GM23248 (cell line): ENCODE results near the gene COA8. TPM values are rescaled to one million over a fixed set of nuclear protein-coding genes. Genes with fewer than 3 reads are reported as not detected.
A peak's percentile ranks its signal among the peaks of the same experiment; 100 is the strongest.

Experiments used
- DNase-seq: peaks from one replicate; pipeline ENCODE4 v3.0.0-alpha.2; 2015
- H2AFZ ChIP-seq: fragments of 200-600 bp; sonication (generic); 2 replicates; pipeline ENCODE4 v1.6.1; 2016; ENCODE audit warnings: antibody characterized with exemption
- H3F3A ChIP-seq: fragments of 200-600 bp; sonication (generic); 2 replicates; pipeline ENCODE4 v1.6.1; 2016; ENCODE audit warnings: mild to moderate bottlenecking, antibody characterized with exemption, mixed run types; ENCODE audit not compliant: insufficient read depth
- H3K27ac ChIP-seq: fragments of 200-600 bp; sonication (generic); 2 replicates; pipeline ENCODE4 v1.5.1; 2016; ENCODE audit warnings: mild to moderate bottlenecking
- H3K27me3 ChIP-seq: fragments of 200-600 bp; sonication (generic); replicated peaks from 2 replicates; pipeline ENCODE4 v1.6.1; 2016; ENCODE audit warnings: mild to moderate bottlenecking; ENCODE audit not compliant: insufficient read depth
- H3K36me3 ChIP-seq: fragments of 200-600 bp; sonication (generic); 2 replicates; pipeline ENCODE4 v1.6.1; 2016; ENCODE audit warnings: low read depth, mild to moderate bottlenecking
- H3K4me1 ChIP-seq: fragments of 200-600 bp; sonication (generic); 2 replicates; pipeline ENCODE4 v1.6.1; 2016; ENCODE audit warnings: mild to moderate bottlenecking; ENCODE audit not compliant: insufficient read depth
- H3K4me2 ChIP-seq: fragments of 200-600 bp; sonication (generic); one replicate; pipeline ENCODE4 v1.6.1; 2016; ENCODE audit warnings: mild to moderate bottlenecking; ENCODE audit not compliant: unreplicated experiment
- H3K4me3 ChIP-seq: fragments of 200-600 bp; sonication (generic); 2 replicates; pipeline ENCODE4 v1.5.1; 2016; ENCODE audit warnings: mild to moderate bottlenecking
- H3K79me2 ChIP-seq: fragments of 200-600 bp; sonication (generic); 2 replicates; pipeline ENCODE4 v1.6.1; 2016; ENCODE audit warnings: mild to moderate bottlenecking; ENCODE audit not compliant: insufficient read depth
- H3K9ac ChIP-seq: fragments of 200-600 bp; sonication (generic); 2 replicates; pipeline ENCODE4 v1.6.1; 2016; ENCODE audit warnings: mild to moderate bottlenecking
- H3K9me2 ChIP-seq: fragments of 200-600 bp; sonication (generic); 2 replicates; pipeline ENCODE4 v1.6.1; 2016; ENCODE audit warnings: mixed run types, mild to moderate bottlenecking, moderate library complexity; ENCODE audit not compliant: insufficient read depth
- H3K9me3 ChIP-seq: fragments of 200-600 bp; sonication (generic); one replicate; pipeline ENCODE4 v1.6.1; 2017; ENCODE audit warnings: low read depth
- H4K20me1 ChIP-seq: fragments of 200-600 bp; sonication (generic); 2 replicates; pipeline ENCODE4 v1.6.0; 2016; ENCODE audit not compliant: insufficient read depth
- EZH2 ChIP-seq: fragments of 200-600 bp; sonication (generic); IDR thresholded peaks from 2 replicates; pipeline ENCODE4 v1.6.1; 2018; ENCODE audit warnings: antibody characterized with exemption, mild to moderate bottlenecking; ENCODE audit not compliant: insufficient read depth, poor library complexity, severe bottlenecking
- EZH2phosphoT487 ChIP-seq: fragments of 200-600 bp; sonication (generic); IDR thresholded peaks from 2 replicates; pipeline ENCODE4 v1.6.1; 2018; ENCODE audit warnings: antibody characterized with exemption, moderate library complexity, mild to moderate bottlenecking, low read depth; ENCODE audit not compliant: insufficient read depth
- WGBS, 2 experiments: methylation state at CpG; one replicate each; pipeline ENCODE4 v1.1.6; 2015 to 2017; ENCODE audit warnings: low lambda C conversion rate in 2 of 2, low coverage in 1 of 2; ENCODE audit errors: missing lambda C conversion rate in 2 of 2; 5-methylcytosine and 5-hydroxymethylcytosine counted together
- in situ Hi-C: fragments of 300-500 bp; cut with MboI; formaldehyde crosslinking; loops from 2 replicates; pipeline ENCODE4 v1.15.0; 2020
- polyA plus RNA-seq: library from polyadenylated mRNA; unstranded; fragments of >200 nt; fragmentation: Nextera tagmentation; extraction: Ambion mirVana; gene quantifications from 2 replicates; pipeline ENCODE4 v1.2.1, GENCODE V29; 2016
- total RNA-seq: library from RNA; depleted of rRNA; stranded (reverse); fragments of >200 nt; shearing (Covaris generic); gene quantifications from 2 replicates; pipeline ENCODE4 v1.2.3, GENCODE V29; 2014

Gene COA8
- total and polyA plus RNA-seq, 2 experiments from 2014 or later = 28.9 to 96.3 TPM

GRCh38 chr14:103536693-103537092 lies 26.1 kb upstream of the COA8 start:
- no peak for TF ChIP-seq EZH2
- TF ChIP-seq EZH2phosphoT487 = no peak
- H3K9ac ChIP-seq = no peak overlapping the region; the same call in 1 of the 2 replicates

DNA sequence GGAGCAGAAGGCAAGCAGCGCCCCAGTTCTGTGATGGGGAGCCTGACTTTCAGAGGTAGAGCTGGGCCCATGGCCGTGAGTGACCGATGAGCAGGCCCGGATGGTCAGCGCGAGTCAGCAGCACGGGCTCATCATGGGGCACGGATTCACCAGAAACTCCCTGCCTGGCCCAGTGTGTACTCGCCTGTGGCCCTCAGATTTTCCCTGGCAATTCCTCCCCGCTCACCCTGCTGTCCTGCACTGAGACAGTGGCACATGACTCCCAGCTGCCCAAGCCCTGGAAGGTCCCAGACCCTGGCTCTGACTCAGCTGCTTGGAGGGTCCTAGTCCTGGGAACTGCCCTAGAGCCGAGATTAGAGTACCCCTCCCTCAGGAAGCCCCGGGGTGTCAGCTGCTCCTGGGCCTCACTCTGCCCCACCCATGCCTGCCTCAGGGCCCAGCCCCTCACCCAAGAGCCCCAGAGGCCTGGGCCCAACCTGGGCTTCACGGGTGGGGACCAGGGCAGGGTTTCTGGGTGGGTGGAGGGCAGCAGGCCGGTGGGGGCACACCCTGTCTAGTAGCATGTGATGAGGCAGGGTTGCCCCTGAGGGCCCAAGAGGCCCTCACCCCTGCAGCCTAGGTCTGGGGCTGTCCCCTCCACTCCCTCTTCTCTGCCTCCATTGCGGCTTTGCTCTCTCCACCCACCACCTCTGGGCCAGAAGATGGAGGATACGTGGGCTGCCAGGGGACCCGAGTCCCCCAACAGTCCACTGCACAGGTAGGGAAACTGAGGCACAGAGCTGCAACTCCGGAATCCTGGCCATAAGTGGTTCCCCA lies 25.4 kb upstream of the COA8 start:
- no peak overlapping the region for H3K4me2 ChIP-seq
- peaks cover 23% of the 10 kb centered on the region for H3K4me1 ChIP-seq
- WGBS, 2 experiments = 56 to 59% methylated on average over 16 to 17 of the region's 18 CpGs
- TF ChIP-seq EZH2 = no peak
- TF ChIP-seq EZH2phosphoT487 = no peak
- no peaks in the 10 kb centered on the region for H3K9me3 ChIP-seq
- H4K20me1 ChIP-seq = no peaks in the 10 kb centered on the region
- H3K27me3 ChIP-seq = no peaks in the 10 kb centered on the region
- H2AFZ ChIP-seq = no peak overlapping the region
- no peaks in the 10 kb centered on the region for H3K79me2 ChIP-seq
- H3F3A ChIP-seq = peaks cover 6% of the 10 kb centered on the region
- peak; percentile 74 for DNase-seq
- H3K27ac ChIP-seq = peak overlapping the region; percentile 45
- H3K9me2 ChIP-seq = no peaks in the 10 kb centered on the region
- no peak overlapping the region for H3K4me3 ChIP-seq
- H3K36me3 ChIP-seq = no peaks in the 10 kb centered on the region
- in situ Hi-C loops = no loop called here
- H3K9ac ChIP-seq = no peak overlapping the region; the same call in 1 of the 2 replicates

More at GRCh38 chr14:103536693-103537092, 26.1 kb upstream of the COA8 start:
- peaks cover 4% of the 10 kb centered on the region; the same call in 1 of the 2 replicates for H3K79me2 ChIP-seq
- 59 to 63% methylated on average over 9 of the region's 9 CpGs for WGBS, 2 experiments
- no peak for DNase-seq
- H3K9me3 ChIP-seq = no peaks in the 10 kb centered on the region
- H3F3A ChIP-seq = peaks cover 6% of the 10 kb centered on the region
- no peaks in the 10 kb centered on the region for H3K9me2 ChIP-seq
- H3K27me3 ChIP-seq = no peaks in the 10 kb centered on the region
- H2AFZ ChIP-seq = no peak overlapping the region
- in situ Hi-C loops = no loop called here
- no peaks in the 10 kb centered on the region for H4K20me1 ChIP-seq
- H3K27ac ChIP-seq = peak overlapping the region; percentile 27
- no peaks in the 10 kb centered on the region for H3K36me3 ChIP-seq
- H3K4me1 ChIP-seq = peaks cover 17% of the 10 kb centered on the region
- H3K4me3 ChIP-seq = no peak overlapping the region
- no peak overlapping the region for H3K4me2 ChIP-seq

- H3K9me3 ChIP-seq = no peaks in the 10 kb centered on the region
- 45 to 47% methylated on average over 24 to 29 of the region's 30 CpGs for WGBS, 2 experiments
- H3K27me3 ChIP-seq = no peaks in the 10 kb centered on the region
- no peak overlapping the region for H2AFZ ChIP-seq
- TF ChIP-seq EZH2phosphoT487 = no peak
- no peak for TF ChIP-seq EZH2
- H3K27ac ChIP-seq = no peak overlapping the region
- H3K4me2 ChIP-seq = no peak overlapping the region
- H3K79me2 ChIP-seq = no peaks in the 10 kb centered on the region
- H3K4me1 ChIP-seq = peaks cover 32% of the 10 kb centered on the region
- H3K36me3 ChIP-seq = no peaks in the 10 kb centered on the region
- no peaks in the 10 kb centered on the region for H3K9me2 ChIP-seq
- in situ Hi-C loops = no loop called here
- no peaks in the 10 kb centered on the region for H4K20me1 ChIP-seq
- no peak overlapping the region for H3K4me3 ChIP-seq
- peaks cover 6% of the 10 kb centered on the region for H3F3A ChIP-seq
- peak; percentile 38 for DNase-seq
- H3K9ac ChIP-seq = no peak overlapping the region
These were observed 24.3 kb upstream of the COA8 start for GRCh38 chr14:103538291-103539055.

- Histone ChIP-seq H3F3A (peaks cover 6% of the 10 kb centered on the region), H3K4me3 (no peak overlapping the region), H4K20me1 (no peaks in the 10 kb centered on the region), H2AFZ (no peak overlapping the region), H3K79me2 (no peaks in the 10 kb centered on the region), H3K4me1 (peaks cover 32% of the 10 kb centered on the region), H3K9me2 (no peaks in the 10 kb centered on the region), H3K36me3 (no peaks in the 10 kb centered on the region), H3K9me3 (no peaks in the 10 kb centered on the region), H3K9ac (no peak overlapping the region), H3K4me2 (no peak overlapping the region), H3K27me3 (no peaks in the 10 kb centered on the region), H3K27ac (no peak overlapping the region)
- no peak for DNase-seq
- in situ Hi-C loops = no loop called here
- no peak for TF ChIP-seq EZH2
- TF ChIP-seq EZH2phosphoT487 = no peak
- WGBS, 2 experiments = 76 to 81% methylated on average over 20 to 28 of the region's 28 CpGs
These were observed 23.5 kb upstream of the COA8 start for GRCh38 chr14:103539056-103539825.
